Astrocyte of the hippocampus (primary cell): ENCODE results near the gene CDH13.
A peak's percentile ranks its signal among the peaks of the same experiment; 100 is the strongest.

Source experiments
- DNase-seq: peaks from one replicate; pipeline ENCODE4 v3.0.0; 2011; ENCODE audit warnings: low read depth, low spot score

CDH13 gene

DNA sequence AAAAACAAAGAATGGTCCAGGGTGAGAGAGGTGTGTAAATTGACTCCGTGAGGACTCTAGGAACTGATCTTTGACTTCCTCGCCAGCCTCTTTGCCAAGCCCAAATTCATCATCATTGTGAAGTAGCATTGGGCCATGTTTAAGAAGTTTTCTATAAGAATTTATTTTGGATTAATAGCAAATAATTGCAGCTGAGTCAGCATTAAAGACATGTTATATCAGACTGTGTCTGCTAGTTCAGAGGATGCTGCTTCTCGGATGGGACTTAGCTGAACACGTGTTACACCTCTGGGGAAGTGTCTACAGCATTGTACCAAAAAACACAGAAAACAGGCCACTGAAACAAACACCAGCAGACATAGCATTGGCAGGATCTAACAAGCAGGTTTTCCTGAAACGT, 366.6 kb downstream of the CDH13 start:
- no peak for DNase-seq

- no peak for DNase-seq
These were observed 367.2 kb downstream of the CDH13 start for GRCh38 chr16:82993926-82994325.

- no peak for DNase-seq
These were observed 368.6 kb downstream of the CDH13 start for GRCh38 chr16:82995286-82995923.

DNA sequence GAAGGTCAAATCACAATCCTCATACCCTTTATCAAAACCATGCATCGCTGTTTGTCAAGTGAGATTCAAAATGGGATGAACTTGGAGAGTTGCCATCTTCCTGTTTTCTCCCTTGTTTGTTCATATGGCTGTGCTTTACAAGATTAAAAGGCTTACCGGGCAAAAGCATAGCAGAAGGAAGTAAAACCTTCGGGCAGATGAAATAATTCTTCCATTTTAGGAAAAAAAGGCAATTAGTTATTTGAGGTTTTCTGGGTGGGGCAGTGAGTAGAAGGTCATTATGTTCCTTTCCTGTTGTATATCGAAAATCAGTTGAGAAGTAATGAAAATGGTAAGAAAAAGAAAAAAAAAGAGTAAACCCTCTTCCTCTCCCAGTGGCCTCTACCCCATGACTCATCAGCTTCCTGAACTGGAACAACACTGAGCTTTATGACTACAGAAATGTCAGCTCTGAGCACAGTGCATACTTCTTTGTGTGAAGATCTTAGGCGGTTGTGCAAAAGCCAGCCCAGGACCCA, 369.2 kb downstream of the CDH13 start:
- DNase-seq = peak; percentile 71

DNA sequence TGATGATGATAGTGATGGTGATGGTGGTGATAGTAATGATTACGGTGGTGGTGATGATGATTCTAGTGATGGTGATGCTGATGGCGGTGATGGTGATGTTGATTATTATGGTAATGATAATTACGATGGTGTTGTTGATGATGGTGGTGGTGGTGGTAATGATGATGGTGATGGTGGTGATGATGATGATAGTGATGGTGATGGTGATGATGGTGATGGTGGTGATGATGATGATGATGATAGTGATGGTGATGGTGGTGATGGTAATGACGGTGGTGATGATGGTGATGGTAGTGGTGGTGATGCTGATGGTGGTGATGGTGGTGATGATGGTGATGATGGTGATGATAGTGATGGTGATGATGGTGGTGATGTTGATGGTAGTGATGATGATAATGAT, 370.0 kb downstream of the CDH13 start:
- no peak for DNase-seq

GRCh38 chr16:82999711-83000110, 372.9 kb downstream of the CDH13 start:
- DNase-seq = no peak

- peak; percentile 35 for DNase-seq
These were observed 375.9 kb downstream of the CDH13 start for GRCh38 chr16:83002351-83003334.

GRCh38 chr16:83004868-83005652, 378.3 kb downstream of the CDH13 start:
- no peak for DNase-seq

DNA sequence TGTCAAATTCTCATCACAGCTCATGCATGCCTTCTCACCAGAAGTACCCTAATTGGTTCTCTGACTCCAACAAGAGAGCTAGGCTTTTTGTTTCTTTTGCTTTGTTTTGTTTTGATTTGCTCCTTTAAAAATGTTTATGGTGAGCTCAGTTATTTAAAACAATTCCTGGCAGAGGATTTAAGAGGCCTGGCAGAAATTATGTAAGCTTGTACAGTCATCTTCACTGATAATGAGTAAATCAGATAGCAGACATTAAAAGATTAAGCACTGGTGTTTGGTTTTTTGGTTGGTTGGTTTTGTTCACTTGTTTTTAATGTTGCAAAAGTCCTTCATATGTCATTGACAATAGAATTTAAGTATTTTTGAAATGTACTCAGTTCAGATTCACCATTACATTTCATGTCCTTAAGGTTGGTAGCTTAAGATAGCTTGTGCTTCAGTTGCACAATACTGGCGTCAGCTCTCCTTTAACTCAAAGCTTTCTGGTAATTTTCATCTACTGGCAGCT, 378.9 kb downstream of the CDH13 start:
- DNase-seq = no peak

DNA sequence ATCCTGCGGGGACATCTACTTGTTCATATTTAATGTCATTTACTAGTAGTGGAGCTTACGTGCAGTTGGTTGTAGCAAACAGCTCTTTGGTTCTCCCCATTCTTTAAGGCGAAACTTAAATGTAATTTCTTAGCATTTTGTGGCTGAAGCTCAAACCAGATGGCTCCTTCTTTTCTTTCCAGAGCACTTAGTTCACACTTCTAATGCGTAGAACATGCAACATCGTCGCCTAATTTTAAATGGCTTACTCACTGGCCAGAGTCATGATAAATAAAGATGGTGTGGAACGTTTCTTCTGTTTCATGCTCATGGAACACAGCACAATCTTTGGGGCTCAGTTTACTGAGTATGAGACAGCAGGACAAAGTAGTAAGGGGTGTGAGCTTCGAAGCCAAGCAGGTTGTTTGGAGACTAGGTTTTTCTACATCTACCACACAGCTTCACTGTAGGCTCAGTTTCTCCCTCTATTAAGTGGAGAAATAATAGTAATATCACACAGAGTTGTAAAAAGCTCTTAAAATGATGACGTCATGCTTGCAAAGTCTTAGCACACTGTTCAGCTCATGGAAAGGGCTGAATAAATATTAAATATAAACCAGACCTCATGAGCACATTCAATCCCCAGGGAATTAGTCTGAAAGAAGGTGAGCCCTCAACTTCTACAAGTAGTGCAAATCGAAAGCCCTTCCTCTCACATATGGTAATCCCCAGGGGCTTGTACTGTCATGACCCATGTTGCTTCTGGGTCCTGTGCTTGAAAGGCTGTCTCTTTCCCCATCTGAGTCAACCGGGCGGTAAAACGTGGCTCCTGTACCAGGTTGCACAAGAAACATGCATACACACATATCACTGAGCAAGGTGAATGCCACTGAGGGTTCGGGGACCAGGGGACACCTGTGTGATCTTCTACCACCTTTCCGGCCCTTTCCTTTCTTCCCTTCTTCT, 384.3 kb downstream of the CDH13 start:
- no peak for DNase-seq

DNA sequence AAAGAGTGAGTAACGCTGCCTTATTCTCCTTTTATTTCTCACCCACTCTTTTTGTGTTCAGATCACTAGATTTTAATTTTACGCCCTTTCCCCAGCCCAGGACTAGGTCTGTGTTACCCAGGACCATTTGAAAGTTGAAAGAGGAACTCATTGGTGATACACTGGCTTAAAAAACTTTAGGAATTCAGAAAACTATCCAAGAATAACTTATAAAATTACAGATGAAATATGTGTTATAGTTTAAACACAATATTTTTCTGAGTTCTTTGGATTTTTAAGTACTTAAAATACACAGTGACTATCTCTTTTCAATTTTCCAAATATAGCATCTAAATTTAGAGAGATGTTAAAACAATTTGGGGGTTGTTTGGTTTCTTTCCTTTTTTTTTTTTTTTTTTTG, 385.2 kb downstream of the CDH13 start:
- no peak for DNase-seq

GRCh38 chr16:83013071-83013470, 386.3 kb downstream of the CDH13 start:
- DNase-seq = no peak

DNA sequence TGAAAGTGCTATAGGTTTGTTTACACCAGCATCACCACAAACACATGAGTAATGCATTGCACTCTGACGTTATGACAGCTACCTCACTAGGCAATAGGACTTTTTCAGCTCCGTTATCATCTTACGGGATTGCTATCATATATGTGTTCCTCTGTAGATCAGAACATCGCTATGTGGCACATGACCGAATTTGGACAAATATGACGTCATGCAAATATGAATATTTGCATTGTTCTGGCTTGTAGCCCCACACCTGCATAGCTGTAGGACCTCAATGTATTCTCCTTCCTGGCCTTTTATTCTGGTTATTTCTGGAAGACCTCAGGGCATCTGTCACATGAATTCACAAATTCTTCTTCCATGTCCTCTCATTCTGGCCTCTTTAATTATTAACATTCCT, 393.2 kb downstream of the CDH13 start:
- no peak for DNase-seq

DNA sequence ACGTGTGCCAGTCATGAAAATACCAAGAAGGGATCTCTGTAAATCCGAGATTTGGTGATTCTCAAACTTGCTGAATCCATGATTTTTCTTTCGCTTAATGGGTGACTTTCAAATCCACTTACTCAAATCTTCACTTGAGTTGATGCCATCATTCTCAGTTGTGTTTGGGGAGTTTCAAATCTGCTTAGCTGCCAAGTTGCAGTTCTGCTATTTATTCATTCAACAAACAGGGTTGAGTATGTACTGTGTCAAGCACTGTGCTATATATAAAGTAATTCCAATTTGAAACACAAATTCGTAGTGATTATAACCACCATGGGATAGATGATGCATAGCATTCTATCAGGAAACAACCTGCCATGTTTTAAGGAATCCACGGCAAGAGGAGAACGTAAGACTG, 394.3 kb downstream of the CDH13 start:
- no peak for DNase-seq

GRCh38 chr16:83021746-83022145, 395.0 kb downstream of the CDH13 start:
- DNase-seq = no peak

DNA sequence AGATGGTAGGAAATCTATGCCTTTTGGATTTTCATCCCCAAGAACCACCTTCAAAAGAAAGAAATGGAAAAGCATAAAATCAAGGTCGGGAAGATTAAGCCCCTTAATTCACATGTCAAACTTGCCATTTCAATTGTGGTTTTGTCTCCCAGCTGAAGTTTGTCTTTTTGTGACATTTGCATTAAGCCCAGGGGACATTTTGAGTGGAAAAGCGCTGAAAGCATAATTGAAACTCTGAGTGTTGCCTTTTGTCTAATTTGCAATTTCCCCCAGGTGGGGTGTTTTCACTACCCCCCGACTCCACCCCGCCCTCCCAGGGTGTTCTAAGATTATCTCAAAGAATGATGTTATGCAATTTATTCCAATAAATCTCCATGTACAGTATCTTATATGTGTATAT, 396.2 kb downstream of the CDH13 start:
- DNase-seq = no peak

DNA sequence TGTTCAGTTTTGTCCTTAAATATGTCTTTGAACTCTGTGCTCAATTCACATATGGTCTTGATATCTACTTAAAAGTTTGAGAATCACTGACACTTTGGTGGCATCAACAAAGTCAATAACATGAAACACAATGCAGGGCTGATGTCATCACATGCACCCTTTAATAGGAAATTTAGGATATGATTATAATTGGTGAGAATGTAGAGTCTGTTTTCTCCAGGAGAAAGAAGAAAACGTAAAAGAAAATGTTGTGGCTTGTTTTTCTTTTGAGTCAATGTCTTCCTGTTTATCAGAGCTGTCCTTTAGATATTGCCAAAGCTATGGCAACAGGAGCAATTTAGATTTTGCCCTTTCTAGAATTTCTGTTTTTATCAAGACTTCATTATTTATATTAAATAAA, 396.9 kb downstream of the CDH13 start:
- DNase-seq = no peak

DNA sequence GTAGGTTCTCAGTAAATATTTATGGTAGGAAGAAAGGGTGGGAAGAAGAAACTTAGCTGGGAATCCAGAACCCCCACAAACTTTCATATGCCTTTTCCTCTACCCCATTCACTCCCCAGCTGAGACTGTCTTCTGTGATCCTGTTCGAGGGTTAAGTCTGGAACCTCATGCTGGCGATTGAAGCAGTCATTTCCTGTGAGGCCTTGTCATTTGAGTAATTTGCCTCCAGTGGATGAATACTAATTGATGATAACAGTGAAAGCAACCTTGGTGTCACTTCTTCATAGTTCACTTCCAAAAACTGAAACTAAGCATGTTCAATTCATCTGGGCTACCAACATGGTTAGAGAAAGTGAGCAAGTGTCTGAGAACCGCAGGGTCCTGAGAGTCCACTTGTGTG, 401.2 kb downstream of the CDH13 start:
- DNase-seq = no peak

DNA sequence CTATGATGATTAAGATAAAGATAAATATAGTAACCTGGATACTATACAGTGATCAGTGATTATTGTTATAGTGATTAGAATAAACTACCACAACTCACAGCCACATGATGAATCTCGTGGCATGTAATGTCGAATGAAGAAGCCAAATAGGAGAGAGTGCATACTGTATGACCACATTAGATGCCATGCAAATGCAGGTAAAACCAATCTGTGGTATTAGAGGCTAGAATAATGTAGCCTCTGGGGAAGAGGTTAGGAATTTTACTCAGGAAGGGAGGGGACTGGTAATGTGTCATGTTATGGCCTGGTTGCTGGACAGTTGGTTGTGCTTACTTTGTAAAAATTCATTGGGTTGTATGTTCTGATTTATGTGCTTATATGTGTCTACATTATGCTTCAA, 402.7 kb downstream of the CDH13 start:
- no peak for DNase-seq

GRCh38 chr16:83031524-83031923, 404.8 kb downstream of the CDH13 start:
- DNase-seq = peak; percentile 4

DNA sequence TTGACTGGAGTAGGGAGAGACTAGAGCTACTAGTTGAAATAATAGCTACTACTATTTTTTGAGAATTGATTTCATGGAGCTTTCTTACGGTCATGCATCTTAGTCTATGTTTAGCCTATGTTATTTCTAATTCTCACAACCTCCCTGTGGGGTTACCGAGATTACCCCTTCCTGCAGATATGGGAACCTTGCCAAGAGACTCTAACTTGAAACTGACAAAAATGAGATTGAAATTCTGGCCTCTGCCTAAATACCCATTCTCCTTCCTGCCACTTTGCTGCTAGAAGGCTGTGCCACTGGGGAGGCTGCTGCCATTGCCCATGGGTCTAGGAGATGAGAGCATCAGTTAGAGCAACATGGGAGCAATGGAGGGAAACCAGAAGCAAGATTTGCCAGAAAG, 410.3 kb downstream of the CDH13 start:
- no peak for DNase-seq
